GM19238 (cell line): ENCODE measurements around the gene ZNF738.

Experiments used
- DNase-seq: peaks from one replicate; pipeline ENCODE4 v3.0.0; 2011; ENCODE audit warnings: low spot score; ENCODE audit not compliant: insufficient read length

The ZNF738 gene

DNA sequence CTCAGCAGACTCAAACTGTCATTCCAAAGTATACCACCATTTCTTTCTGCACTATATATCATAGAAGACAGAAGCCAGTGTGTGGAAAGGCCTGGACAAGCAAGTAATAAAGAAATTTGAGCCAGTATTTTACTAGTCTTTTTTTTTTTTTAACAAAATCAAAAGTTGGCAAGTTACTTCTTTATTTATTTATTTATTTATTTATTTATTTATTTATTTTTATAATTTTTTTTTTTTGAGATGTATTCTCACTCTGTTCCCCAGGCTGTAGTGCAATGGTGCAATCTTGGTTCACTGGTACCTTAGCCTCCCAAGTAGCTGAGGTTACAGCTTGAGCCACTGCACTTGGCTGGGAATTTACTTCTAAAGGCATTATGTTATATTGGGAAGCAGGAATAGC is 63.4 kb downstream of the ZNF738 start:
- no peak for DNase-seq

DNA sequence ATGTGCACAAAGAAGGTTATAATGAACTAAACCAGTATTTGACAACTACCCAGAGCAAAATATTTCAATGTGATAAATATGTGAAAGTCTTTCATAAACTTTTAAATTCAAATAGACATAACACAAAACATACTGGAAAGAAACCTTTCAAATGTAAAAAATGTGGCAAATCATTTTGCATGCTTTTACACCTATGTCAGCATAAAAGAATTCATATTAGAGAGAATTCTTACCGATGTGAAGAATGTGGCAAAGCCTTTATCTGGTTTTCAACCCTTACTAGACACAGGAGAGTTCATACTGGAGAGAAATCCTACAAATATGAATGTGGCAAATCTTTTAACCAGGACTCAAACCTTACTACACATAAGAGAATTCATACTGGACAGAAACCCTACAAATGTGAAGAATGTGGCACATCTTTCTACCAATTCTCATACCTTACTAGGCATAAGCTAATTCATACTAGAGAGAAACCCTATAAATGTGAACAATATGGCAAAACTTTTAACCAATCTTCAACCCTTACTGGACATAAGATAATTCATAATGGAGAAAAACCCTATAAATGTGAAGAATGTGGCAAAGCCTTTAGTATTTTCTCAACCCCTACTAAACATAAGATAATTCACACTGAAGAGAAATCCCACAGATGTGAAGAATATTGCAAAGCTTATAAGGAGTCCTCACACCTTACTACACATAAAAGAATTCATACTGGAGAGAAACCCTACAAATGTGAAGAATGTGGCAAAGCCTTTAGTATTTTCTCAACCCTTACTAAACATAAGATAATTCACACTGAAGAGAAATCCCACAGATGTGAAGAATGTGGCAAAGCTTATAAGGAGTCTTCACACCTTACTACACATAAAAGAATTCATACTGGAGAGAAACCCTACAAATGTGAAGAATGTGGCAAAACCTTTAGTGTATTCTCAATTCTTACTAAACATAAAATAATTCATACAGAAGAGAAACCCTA is 64.5 kb downstream of the ZNF738 start:
- no peak for DNase-seq
